Measurements from ENCODE around the gene IFNA14. TPM values are rescaled to one million over a fixed set of nuclear protein-coding genes. Genes with fewer than 3 reads are reported as not detected.
A peak's percentile ranks its signal among the peaks of the same experiment; 100 is the strongest.

The IFNA14 gene
- total RNA-seq, 1 experiment from 2014 or later: not detected

- Histone ChIP-seq H4K8ac (replicated peaks; ENCODE audit: insufficient read length, low read depth, low read length) (no peak overlapping the region), H3K27ac (ENCODE audit: insufficient read length, low read depth, low read length) (no peak overlapping the region), H2BK5ac (ENCODE audit: insufficient read length, low read length) (no peak overlapping the region), H2AK5ac (ENCODE audit: insufficient read length, low read length) (no peak overlapping the region), H2AFZ (ENCODE audit: low read length) (no peak overlapping the region), H3K23ac (ENCODE audit: insufficient read length, low read depth, low read length) (no peak overlapping the region), H3K9me3 (ENCODE audit: control insufficient read depth, low read depth, low read length) (no peaks in the 10 kb centered on the region), H3K4me2 (ENCODE audit: insufficient read depth, insufficient read length, low read length) (no peak overlapping the region), H3K79me2 (ENCODE audit: insufficient read depth, low read length) (no peaks in the 10 kb centered on the region), H4K91ac (ENCODE audit: insufficient read length, low read depth, low read length) (no peak overlapping the region), H3K9ac (ENCODE audit: extremely low read depth, insufficient read length, low read length) (no peak overlapping the region), H4K20me1 (ENCODE audit: control insufficient read depth, insufficient read depth, insufficient read length) (no peaks in the 10 kb centered on the region), H3K4ac (ENCODE audit: low read depth, low read length) (no peak overlapping the region), H3T11ph (ENCODE audit: low read length) (no peak overlapping the region), H2BK12ac (ENCODE audit: insufficient read length, low read depth, low read length) (no peak overlapping the region), H3K27me3 (ENCODE audit: insufficient read depth, low read length) (no peaks in the 10 kb centered on the region), H3K18ac (ENCODE audit: insufficient read length, low read depth, low read length) (no peak overlapping the region), H2BK20ac (ENCODE audit: low read depth, low read length, poor library complexity, severe bottlenecking) (no peak overlapping the region), H2BK15ac (ENCODE audit: low read depth, low read length) (no peak overlapping the region), H3K79me1 (ENCODE audit: insufficient read depth, low read depth, low read length, poor library complexity, severe bottlenecking) (no peaks in the 10 kb centered on the region), H2BK120ac (ENCODE audit: low read depth, low read length, poor library complexity, severe bottlenecking) (no peak overlapping the region), H3K56ac (ENCODE audit: insufficient read length, low read depth, low read length) (no peak overlapping the region), H3K14ac (ENCODE audit: insufficient read depth, low read length) (no peak overlapping the region), H3K4me1 (ENCODE audit: insufficient read depth, low read length) (no peaks in the 10 kb centered on the region), H3K23me2 (ENCODE audit: insufficient read length, low read depth, low read length, poor library complexity, severe bottlenecking) (no peaks in the 10 kb centered on the region), H4K5ac (ENCODE audit: insufficient read length, low read depth, low read length) (no peak overlapping the region)
- Mint-ChIP-seq H3K9me3 (peaks cover 2 to 3% of the 10 kb centered on the region in 2 experiments; a peak in 2 of 5 replicates), H3K36me3 (ENCODE audit: insufficient read depth in 1 of 3, low read depth in 3 of 3) (no peaks in the 10 kb centered on the region), H3K4me3 (no peak overlapping the region), H3K27ac (peak overlapping the region in 1 of 3 experiments; percentile 35; a peak in 1 of 7 replicates), H3K4me1 (peaks cover 16 to 17% of the 10 kb centered on the region in 2 experiments), H3K27me3 (ENCODE audit: low read depth) (peaks cover 32% of the 10 kb centered on the region)
- TF ChIP-seq CTCF (conservative IDR thresholded peaks at IDR 0.05): peak; percentile 72
- no peak for DNase-seq
- no CpG with 5 or more reads among the region's 3 CpGs for WGBS (ENCODE audit: extremely low coverage, insufficient read length, low lambda C conversion rate)
These were observed 13.1 kb upstream of the IFNA14 start for GRCh38 chr9:21252721-21253547.
